Trophoblast cell (in vitro differentiated cells and primary cell): Measurements from ENCODE around the gene CSF1R.

ENCODE experiments used
- DNase-seq, 2 donors: peaks; one replicate each; pipeline ENCODE4 v3.0.0-alpha.2; 2016
- H2AFZ ChIP-seq: 2 replicates; pipeline ENCODE4 v1.6.1; 2013; ENCODE audit warnings: low read length, moderate library complexity, mild to moderate bottlenecking; ENCODE audit not compliant: insufficient read depth, poor library complexity
- H2AK5ac ChIP-seq: 2 replicates; pipeline ENCODE4 v1.6.1; 2013; ENCODE audit warnings: mild to moderate bottlenecking, low read length
- H2BK120ac ChIP-seq: 2 replicates; pipeline ENCODE4 v1.6.1; 2013; ENCODE audit warnings: low read length, mild to moderate bottlenecking, moderate library complexity; ENCODE audit not compliant: insufficient read depth, poor library complexity
- H2BK12ac ChIP-seq: 2 replicates; pipeline ENCODE4 v1.6.1; 2013; ENCODE audit warnings: mild to moderate bottlenecking, low read length, moderate library complexity
- H2BK5ac ChIP-seq: 2 replicates; pipeline ENCODE4 v1.6.1; 2013; ENCODE audit warnings: low read length, low read depth, moderate library complexity, mild to moderate bottlenecking; ENCODE audit not compliant: poor library complexity
- H3K14ac ChIP-seq: 2 replicates; pipeline ENCODE4 v1.6.1; 2013; ENCODE audit warnings: mild to moderate bottlenecking, low read length
- H3K18ac ChIP-seq: 2 replicates; pipeline ENCODE4 v1.6.1; 2013; ENCODE audit warnings: mild to moderate bottlenecking, low read length
- H3K23ac ChIP-seq: 2 replicates; pipeline ENCODE4 v1.6.1; 2013; ENCODE audit warnings: low read length
- H3K27ac ChIP-seq: 2 replicates; pipeline ENCODE4 v1.5.1; 2013; ENCODE audit warnings: low read depth, mild to moderate bottlenecking, inconsistent platforms, low read length, moderate library complexity
- H3K27me3 ChIP-seq: 2 replicates; pipeline ENCODE4 v1.6.1; 2013; ENCODE audit warnings: inconsistent platforms, mild to moderate bottlenecking, low read length, moderate library complexity; ENCODE audit not compliant: insufficient read depth
- H3K36me3 ChIP-seq, 2 experiments: 1 replicate in 1 of 2; 2 replicates in 1 of 2; pipeline ENCODE4 v1.6.1; 2013; ENCODE audit warnings: low read length in 2 of 2, mild to moderate bottlenecking in 2 of 2, moderate library complexity in 1 of 2; ENCODE audit not compliant: insufficient read depth in 2 of 2, control insufficient read depth in 1 of 2
- H3K4ac ChIP-seq: 2 replicates; pipeline ENCODE4 v1.6.1; 2013; ENCODE audit warnings: low read depth, mild to moderate bottlenecking, low read length, moderate library complexity
- H3K4me1 ChIP-seq, 2 experiments: 1 replicate in 1 of 2; 2 replicates in 1 of 2; pipeline ENCODE4 v1.6.1; 2013; ENCODE audit warnings: low read length in 2 of 2, mild to moderate bottlenecking in 2 of 2, moderate library complexity in 1 of 2; ENCODE audit not compliant: insufficient read depth in 2 of 2, control insufficient read depth in 1 of 2
- H3K4me2 ChIP-seq: 2 replicates; pipeline ENCODE4 v1.6.1; 2013; ENCODE audit warnings: inconsistent platforms, mild to moderate bottlenecking, low read length, moderate library complexity
- H3K4me3 ChIP-seq: 2 replicates; pipeline ENCODE4 v1.5.1; 2013; ENCODE audit warnings: mild to moderate bottlenecking, low read depth, low read length, inconsistent platforms
- H3K79me1 ChIP-seq: one replicate; pipeline ENCODE4 v1.6.1; 2013; ENCODE audit warnings: low read length
- H3K79me2 ChIP-seq: 2 replicates; pipeline ENCODE4 v1.6.1; 2013; ENCODE audit warnings: low read length, mild to moderate bottlenecking; ENCODE audit not compliant: control insufficient read depth, insufficient read depth, poor library complexity
- H3K9ac ChIP-seq: 2 replicates; pipeline ENCODE4 v1.6.1; 2013; ENCODE audit warnings: mild to moderate bottlenecking, low read length
- H3K9me3 ChIP-seq: 2 replicates; pipeline ENCODE4 v1.6.1; 2013; ENCODE audit warnings: low read depth, mild to moderate bottlenecking, control low read depth, inconsistent platforms, low read length; ENCODE audit not compliant: insufficient read depth
- H4K12ac ChIP-seq: 2 replicates; pipeline ENCODE4 v1.6.1; 2013; ENCODE audit warnings: low read depth, mild to moderate bottlenecking, low read length, moderate library complexity
- H4K8ac ChIP-seq: 2 replicates; pipeline ENCODE4 v1.6.1; 2013; ENCODE audit warnings: low read depth, mild to moderate bottlenecking, low read length, moderate library complexity
- H4K91ac ChIP-seq: one replicate; pipeline ENCODE4 v1.6.1; 2013; ENCODE audit warnings: low read depth, mild to moderate bottlenecking, low read length, moderate library complexity
- WGBS: extraction: QIAGEN DNeasy Blood & Tissue Kit; methylation state at CpG from one replicate; pipeline ENCODE4 v1.1.7; 2013; ENCODE audit warnings: missing lambda C conversion rate; ENCODE audit not compliant: insufficient read length, insufficient coverage; ENCODE audit errors: extremely low coverage; 5-methylcytosine and 5-hydroxymethylcytosine counted together

CSF1R gene

DNA sequence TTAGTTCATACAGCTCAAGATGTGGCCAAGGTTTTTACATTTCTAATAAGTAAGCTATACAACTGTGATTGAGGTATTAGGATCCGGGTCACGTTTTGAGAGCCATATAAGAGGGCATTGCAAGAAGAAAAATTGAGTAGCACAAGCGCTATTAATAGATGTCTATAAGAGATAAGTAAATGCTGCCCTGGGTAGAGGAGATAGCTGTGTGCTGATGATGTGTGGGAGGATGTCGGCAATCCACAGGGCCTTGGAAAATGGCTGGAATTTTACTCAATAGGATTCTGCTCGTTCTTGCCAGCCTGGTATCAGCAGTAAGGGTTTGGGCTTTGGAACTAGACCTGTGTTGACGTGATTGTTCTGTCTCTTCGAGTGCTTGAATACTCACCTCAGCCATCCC lies 41.6 kb downstream of the CSF1R start:
- no peak overlapping the region for H4K8ac ChIP-seq
- no peak overlapping the region for H3K23ac ChIP-seq
- no peak overlapping the region for H3K4me3 ChIP-seq
- no peak overlapping the region for H2BK120ac ChIP-seq
- no peak overlapping the region for H4K91ac ChIP-seq
- H3K9ac ChIP-seq, result no peak overlapping the region
- H3K36me3 ChIP-seq, result peaks cover 43 to 66% of the 10 kb centered on the region in 2 experiments
- H3K4me2 ChIP-seq, result no peak overlapping the region
- H2AFZ ChIP-seq, result no peak overlapping the region
- H3K79me2 ChIP-seq, result no peaks in the 10 kb centered on the region
- H3K4ac ChIP-seq, result no peak overlapping the region
- no peaks in the 10 kb centered on the region for H3K27me3 ChIP-seq
- no peak overlapping the region for H3K27ac ChIP-seq
- H3K4me1 ChIP-seq, result peaks cover 0 to 2% of the 10 kb centered on the region in 2 experiments
- no peaks in the 10 kb centered on the region for H3K9me3 ChIP-seq
- no peak overlapping the region for H2AK5ac ChIP-seq
- no peak overlapping the region for H4K12ac ChIP-seq
- H2BK5ac ChIP-seq, result no peak overlapping the region
- H3K18ac ChIP-seq, result no peak overlapping the region
- H3K79me1 ChIP-seq, result no peaks in the 10 kb centered on the region
- no peak overlapping the region for H3K14ac ChIP-seq
- DNase-seq, result no peak
- no CpG with 5 or more reads among the region's 7 CpGs for WGBS
- H2BK12ac ChIP-seq, result no peak overlapping the region

DNA sequence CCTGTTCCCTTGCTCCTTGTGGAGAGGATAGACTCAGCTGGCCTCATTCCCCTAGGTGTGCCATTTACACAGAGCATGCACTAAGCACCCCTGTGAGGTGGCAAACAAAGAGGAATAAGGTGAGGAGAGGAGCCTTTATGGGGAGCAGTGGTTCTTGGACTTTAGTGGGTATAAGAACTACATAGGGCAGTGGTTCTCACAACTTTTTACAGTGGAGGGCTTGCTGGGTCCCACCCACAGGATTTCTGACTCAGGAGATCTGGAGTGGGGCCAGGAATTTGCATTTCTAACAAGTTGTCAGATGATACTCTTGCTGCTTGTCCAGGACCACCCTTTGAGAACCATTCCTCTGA lies 42.0 kb downstream of the CSF1R start:
- Histone ChIP-seq H3K27ac (no peak overlapping the region), H3K79me2 (no peaks in the 10 kb centered on the region), H3K27me3 (no peaks in the 10 kb centered on the region), H3K18ac (no peak overlapping the region), H4K12ac (no peak overlapping the region), H3K36me3 (peaks cover 41 to 62% of the 10 kb centered on the region in 2 experiments), H2AFZ (no peak overlapping the region), H3K23ac (no peak overlapping the region), H2BK12ac (no peak overlapping the region), H2BK120ac (no peak overlapping the region), H3K79me1 (no peaks in the 10 kb centered on the region), H3K9me3 (no peaks in the 10 kb centered on the region), H3K4ac (no peak overlapping the region), H3K14ac (no peak overlapping the region), H3K4me3 (no peak overlapping the region), H3K9ac (no peak overlapping the region), H2AK5ac (no peak overlapping the region), H3K4me2 (no peak overlapping the region), H4K91ac (no peak overlapping the region), H4K8ac (no peak overlapping the region), H3K4me1 (no peaks in the 10 kb centered on the region), H2BK5ac (no peak overlapping the region)
- DNase-seq, result no peak

DNA sequence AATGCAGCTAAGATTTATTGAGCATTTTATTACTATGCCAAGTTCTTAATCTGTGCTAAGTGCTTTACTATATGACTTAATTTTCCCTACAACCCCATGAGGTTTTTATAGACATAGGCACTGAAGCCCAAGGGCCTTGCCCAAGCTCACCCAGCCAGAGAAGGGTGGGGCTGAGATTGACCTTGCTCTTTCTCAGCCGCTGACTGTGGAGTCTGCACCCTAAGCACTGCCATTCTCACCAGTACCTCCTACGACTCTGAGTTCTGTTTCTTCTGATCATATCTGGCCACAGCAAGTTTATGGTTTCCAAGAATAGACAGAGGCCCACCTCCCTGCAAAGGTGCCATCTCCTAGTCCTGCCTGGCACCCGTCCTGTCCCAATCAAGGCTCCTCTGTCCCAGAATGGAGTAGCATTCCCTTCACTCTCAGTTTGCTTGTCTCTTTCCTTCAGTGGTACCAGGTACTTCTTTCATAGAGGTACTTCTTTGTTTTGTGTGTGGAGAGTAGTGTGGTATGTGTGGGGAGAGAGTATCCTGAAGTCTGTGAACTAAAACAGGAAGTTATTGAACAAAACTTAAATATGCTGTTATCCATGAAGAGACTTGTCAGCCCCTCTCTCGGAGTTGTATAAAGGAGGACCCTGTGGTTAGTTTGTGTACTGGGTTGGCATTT lies 42.6 kb downstream of the CSF1R start:
- H4K8ac ChIP-seq, result no peak overlapping the region
- H3K4me2 ChIP-seq, result no peak overlapping the region
- no peak overlapping the region for H4K91ac ChIP-seq
- H3K9me3 ChIP-seq, result no peaks in the 10 kb centered on the region
- H2BK5ac ChIP-seq, result no peak overlapping the region
- H3K36me3 ChIP-seq, result peaks cover 36 to 57% of the 10 kb centered on the region in 2 experiments
- H3K27me3 ChIP-seq, result no peaks in the 10 kb centered on the region
- H3K4me3 ChIP-seq, result no peak overlapping the region
- no peak overlapping the region for H2AK5ac ChIP-seq
- WGBS, result no CpG with 5 or more reads among the region's 4 CpGs
- no peaks in the 10 kb centered on the region for H3K4me1 ChIP-seq
- no peaks in the 10 kb centered on the region for H3K79me1 ChIP-seq
- no peak overlapping the region for H3K14ac ChIP-seq
- H3K18ac ChIP-seq, result no peak overlapping the region
- no peak overlapping the region for H4K12ac ChIP-seq
- H2AFZ ChIP-seq, result no peak overlapping the region
- H2BK12ac ChIP-seq, result no peak overlapping the region
- H3K79me2 ChIP-seq, result no peaks in the 10 kb centered on the region
- no peak overlapping the region for H3K9ac ChIP-seq
- H3K4ac ChIP-seq, result no peak overlapping the region
- H2BK120ac ChIP-seq, result no peak overlapping the region
- H3K23ac ChIP-seq, result peak overlapping the region; percentile 45
- DNase-seq, result no peak
- no peak overlapping the region for H3K27ac ChIP-seq

DNA sequence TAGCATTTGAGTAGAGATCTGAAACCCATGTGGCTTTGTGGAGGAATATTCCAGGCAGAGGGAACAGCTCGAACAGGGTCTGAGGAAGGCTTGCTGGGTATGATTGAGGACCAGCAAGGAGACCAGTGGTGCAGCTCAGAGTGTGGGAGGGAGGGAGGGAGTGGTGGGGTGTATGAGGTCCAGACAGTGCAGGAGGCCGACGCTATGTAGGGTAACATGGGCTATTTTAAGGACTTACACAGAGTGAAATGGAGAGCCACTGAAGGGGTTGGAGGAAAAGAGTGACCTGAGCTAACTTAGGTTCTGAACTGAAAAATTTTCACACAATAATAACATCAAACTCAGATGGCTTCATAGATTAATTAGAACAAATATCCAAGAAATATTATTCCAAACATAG lies 43.9 kb downstream of the CSF1R start:
- Histone ChIP-seq H4K91ac (no peak overlapping the region), H3K36me3 (peaks cover 27 to 47% of the 10 kb centered on the region in 2 experiments), H3K4ac (no peak overlapping the region), H3K27ac (no peak overlapping the region), H3K79me1 (no peaks in the 10 kb centered on the region), H2BK12ac (no peak overlapping the region), H3K18ac (no peak overlapping the region), H3K27me3 (no peaks in the 10 kb centered on the region), H4K8ac (no peak overlapping the region), H2BK5ac (no peak overlapping the region), H3K4me1 (no peaks in the 10 kb centered on the region), H2AK5ac (no peak overlapping the region), H3K9me3 (no peaks in the 10 kb centered on the region), H3K14ac (no peak overlapping the region), H3K23ac (no peak overlapping the region), H3K9ac (no peak overlapping the region), H3K4me3 (no peak overlapping the region), H2AFZ (no peak overlapping the region), H4K12ac (no peak overlapping the region), H3K4me2 (no peak overlapping the region), H3K79me2 (no peaks in the 10 kb centered on the region), H2BK120ac (no peak overlapping the region)
- DNase-seq, result no peak
- no CpG with 5 or more reads among the region's 3 CpGs for WGBS
